Right lung (tissue), 5 donors: ENCODE measurements around the gene TCHP. TPM values are rescaled to one million over a fixed set of nuclear protein-coding genes. Genes with fewer than 3 reads are reported as not detected.
"Not testable (repeated sequence)": the region's sequence is repeated elsewhere in the genome, so short reads cannot be mapped to it uniquely, and the experiment has no call there.

ENCODE experiments used
- DNase-seq, 2 donors: peaks; one replicate each; pipeline ENCODE4 v3.0.0-alpha.2; 2013
- polyA plus RNA-seq, 5 donors: library from polyadenylated mRNA; unstranded; fragments of 120-200 nt; gene quantifications; one replicate each; pipeline versions ENCODE4 v1.2.1 to v1.2.3, GENCODE V29; 2013; ENCODE audit warnings: inconsistent platforms in 1 of 5, low replicate concordance in 1 of 5; ENCODE audit not compliant: insufficient read length in 5 of 5, insufficient read depth in 1 of 5

Gene TCHP
- polyA plus RNA-seq, 5 donors = 19.8 to 26.0 (median 20.7) TPM

DNA sequence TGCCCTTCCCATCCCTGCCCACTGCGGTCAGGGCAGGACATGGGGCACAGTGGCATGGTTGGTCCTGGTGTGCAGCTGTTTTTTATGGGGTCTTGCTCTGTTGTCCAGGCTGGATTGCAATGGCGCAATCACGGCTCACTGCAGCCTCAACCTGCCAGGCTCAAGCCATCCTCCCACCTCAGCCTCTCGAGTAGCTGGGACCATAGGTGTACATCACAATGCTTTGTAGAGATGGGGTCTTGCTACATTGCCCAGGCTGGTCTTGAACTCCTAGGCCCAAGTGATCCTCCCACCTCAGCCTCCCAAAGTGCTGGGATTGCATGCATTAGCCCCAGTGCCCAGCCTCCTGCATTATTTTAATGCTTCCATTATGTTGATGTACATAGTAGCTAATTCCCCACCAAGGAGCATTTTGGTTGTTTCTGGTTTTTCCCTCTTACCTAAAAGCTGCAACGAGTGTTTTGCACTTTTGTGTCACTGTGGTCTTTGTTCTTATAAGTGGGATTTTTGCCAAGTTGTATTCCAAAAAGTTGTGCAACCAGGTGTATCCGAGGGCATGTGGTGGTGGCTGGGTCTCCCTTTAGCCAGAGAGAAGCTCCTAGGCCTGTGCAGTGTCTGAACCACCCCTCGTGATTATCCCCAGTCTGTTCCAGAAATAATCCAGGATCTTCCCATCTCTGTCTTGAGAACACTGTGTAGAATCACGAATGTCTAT is 10.3 kb downstream of the TCHP start:
- no peak for DNase-seq

DNA sequence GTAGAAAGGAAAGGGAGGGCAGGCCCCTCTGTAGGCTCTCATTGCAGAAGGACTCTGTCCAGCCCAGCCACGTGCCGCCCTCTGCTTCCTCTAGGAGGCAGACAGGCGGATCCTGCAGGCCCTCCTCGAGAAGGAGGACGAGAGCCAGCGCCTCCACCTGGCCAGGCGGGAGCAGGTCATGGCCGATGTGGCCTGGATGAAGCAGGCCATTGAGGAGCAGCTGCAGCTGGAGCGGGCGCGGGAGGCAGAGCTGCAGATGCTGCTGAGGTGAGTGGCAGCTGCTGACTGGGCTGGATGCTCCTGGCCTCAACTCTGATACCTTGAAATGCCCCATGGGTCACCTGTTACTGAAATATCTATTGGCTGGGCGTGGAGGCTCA is 10.9 kb downstream of the TCHP start:
- no peak for DNase-seq

DNA sequence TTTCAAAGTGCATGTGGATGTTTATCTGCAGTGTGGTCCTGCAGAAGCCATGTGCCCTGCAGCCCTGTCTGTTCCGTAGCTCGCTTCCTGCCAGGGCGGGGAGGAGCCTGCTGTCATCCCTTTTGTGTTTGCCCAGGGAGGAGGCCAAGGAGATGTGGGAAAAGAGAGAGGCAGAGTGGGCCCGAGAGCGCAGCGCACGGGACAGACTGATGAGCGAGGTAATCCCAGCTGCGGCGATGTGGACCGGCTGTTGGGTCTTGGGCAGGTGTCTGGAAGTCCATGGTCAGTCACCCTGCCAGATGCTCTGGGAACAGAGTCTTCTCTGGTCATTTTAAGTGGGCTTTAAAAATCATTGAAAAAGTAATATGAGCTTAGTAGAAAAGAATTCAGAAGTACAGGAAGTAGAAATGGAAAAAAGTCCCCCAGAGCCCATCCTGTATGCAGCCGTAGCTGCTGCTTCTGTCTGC is 12.8 kb downstream of the TCHP start:
- DNase-seq = no peak

DNA sequence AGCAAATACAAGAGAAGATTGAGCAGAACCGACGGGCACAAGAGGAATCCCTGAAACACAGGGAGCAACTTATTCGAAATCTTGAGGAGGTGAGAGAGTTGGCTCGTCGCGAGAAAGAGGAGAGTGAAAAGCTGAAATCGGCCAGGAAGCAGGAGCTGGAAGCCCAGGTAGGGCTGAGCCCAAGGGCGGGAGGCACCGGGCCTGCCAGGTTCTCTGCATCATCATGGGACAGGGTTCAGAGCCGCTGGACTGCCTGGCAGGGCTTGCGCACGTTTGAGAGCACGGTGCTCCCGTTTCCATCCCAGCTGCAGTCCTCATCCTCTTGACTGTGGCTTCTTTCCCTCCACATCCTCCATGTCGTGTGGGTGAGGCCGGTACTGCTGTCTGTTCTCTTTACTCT is 14.4 kb downstream of the TCHP start:
- DNase-seq = no peak

DNA sequence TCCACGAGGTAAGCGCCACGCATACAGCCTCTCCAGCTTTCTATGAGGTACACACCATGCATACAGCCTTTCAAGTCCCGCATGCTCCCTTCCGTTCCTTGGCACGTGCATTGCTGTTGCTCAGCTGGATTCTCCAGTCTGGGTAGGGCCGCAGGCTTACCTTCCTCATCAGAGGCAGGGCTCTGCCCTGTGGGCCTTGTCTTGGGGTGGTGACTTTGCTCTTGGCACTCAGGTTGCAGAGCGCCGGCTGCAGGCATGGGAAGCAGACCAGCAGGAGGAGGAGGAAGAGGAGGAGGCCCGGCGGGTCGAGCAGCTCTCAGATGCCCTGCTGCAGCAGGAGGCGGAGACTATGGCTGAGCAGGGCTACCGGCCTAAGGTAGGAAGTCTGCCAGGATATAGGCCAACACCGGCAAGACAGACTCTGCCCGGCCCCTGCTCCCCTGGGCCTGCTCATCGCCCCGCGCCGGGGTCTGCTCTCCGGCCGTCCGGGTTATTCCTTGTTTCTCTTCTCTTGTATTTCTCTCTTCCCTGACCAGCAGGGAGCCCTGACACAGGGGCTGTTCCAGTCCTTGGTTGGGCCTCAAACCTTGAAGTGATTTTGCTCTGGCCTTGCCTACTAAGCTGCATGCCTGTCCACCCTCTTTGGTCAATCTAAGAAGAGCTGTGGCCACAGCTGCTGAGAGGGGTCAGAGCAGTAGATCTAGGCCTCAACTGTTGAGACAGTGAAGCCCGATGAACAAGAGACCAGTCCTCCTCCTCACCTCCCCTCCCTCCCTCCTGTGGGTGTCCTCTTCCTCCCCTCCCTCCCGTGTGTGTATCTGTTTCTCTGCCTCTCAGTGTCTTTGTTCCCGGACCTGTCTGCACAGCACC is 15.3 kb downstream of the TCHP start:
- DNase-seq = no peak

DNA sequence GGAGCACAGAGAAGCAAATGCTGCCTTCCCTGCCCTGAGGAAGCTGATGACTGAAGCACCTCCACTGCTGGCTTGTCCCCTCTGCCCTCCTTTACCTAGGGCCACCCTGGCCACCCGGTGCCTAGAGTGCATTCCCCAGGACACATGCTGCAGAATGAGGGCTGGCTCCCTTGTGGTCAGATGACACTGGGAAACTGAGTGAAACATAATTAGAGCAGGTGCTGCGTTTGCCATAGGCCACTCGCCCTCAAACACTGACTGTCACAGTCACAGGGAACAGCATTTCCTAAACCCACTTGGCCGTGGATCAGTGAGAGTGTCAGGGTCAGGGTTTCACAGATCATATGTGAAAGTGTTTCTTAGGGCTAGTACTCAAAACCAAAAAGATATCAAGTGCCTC is 16.0 kb downstream of the TCHP start:
- DNase-seq = no peak

DNA sequence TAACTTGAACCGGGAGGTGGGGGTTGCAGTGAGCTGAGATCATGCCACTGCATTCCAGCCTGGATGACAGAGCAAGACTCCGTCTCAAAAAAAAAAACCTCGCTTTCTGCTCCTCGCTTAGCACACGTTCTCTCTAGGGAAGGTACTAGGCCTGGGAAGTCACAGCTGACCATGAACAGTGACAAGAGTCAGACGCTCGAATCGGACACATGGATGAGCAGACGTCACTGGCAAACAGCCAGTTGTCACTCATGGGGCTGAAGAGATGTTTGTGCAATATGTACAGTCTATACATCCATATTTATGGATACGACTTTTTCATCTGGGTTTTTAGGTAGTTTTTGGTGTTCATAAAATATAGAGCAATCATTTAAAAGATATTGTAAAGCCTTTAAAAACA is 19.4 kb downstream of the TCHP start:
- DNase-seq = no peak

DNA sequence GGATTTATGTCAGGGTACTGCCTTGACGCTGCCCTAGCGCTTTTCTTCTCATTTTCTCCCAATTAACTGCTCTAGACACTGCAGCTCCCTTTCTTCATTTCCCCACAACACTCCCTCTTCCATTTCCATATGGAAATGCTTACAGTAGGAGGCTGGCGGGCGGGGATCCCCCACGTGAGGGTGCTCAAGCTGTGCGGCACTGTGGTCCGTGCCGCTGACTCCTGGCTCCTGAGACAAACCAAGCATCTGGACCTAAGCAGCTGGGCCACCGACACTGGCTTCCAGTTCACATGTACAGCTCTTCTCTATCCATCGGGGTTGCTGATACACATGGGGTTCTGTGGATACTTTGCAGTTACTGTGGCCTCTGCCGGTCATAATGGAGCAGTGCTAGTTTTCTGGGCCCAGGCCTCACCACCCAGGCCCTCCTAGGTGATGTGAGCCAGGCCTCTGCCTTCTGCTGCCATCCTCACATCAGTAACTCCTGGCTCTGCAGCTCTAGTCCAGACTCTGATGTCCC is 20.2 kb downstream of the TCHP start:
- no peak for DNase-seq

DNA sequence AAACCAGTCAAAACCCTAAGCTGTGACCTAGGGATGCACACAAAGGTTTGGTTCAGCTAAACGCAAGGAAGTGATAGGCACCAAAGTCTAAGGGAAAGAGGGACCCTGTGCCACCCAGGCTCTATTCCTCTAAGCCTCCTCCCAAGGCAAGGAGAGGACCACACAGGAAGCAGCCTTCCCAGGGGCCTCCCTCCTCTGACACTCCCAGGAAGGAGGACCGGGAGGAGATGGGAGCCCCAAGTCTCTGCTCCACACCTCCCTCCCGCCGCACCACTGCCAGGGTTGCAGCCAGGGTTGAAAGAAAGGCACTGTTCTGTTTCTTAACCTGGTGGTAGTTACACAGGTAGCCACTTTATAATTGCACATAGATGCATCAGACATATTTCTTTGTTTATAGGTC is 21.9 kb downstream of the TCHP start:
- DNase-seq = no peak

DNA sequence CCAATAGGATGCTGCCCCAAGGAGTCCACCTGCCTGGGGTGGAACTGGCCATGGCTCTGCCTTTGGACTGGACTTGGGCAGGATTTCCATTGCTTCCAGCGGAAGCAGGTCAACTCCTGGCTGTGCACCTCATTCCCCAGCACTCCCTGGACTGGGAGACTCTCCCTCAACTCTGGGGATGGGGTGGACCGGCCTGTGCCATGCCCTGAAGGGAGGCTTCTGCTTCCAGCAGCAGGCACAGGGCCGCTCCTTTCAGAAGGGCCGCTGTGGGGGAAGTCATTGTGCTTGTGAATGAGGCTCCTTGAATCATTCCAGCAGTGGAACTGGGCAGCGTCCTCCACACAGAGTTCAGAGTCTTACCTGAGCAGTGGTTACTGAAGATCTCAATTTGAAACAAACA is 23.0 kb downstream of the TCHP start:
- DNase-seq = no peak

DNA sequence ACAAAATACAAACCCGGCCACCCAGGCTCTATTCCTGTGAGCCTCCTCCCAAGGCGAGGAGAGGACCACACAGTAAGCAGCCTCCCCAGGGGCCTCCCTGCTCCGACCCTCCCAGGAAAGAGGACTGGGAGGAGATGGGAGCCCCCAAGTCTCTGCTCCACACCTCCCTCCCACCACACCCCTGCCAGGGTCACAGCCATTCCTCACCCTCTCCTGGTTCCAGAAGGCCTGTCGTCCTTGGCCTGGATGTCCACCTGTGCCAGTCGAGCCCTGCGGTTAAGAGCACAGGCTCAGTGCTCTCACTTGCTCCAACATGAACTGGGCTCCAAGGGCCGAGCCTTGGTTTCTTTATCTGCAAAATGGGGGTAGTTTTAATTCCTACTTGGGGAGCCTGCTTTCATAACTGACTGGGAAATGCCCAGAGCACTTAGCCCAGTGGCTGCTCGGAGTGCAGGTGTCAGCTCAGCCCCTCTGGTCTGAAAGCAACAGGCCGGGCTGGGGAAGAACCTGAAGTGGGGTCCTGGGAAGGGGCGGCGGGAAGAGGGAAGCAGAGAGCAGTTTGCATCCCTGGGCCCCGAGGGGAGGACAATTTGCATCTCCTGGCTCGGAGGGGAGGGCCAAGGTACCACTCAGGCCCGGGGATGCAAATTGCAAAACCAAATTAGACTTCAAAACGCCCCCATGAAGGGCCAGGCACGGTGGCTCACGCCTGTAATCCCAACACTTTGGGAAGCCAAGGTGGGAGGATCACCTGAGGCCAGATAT is 23.6 kb downstream of the TCHP start:
- DNase-seq = no peak

DNA sequence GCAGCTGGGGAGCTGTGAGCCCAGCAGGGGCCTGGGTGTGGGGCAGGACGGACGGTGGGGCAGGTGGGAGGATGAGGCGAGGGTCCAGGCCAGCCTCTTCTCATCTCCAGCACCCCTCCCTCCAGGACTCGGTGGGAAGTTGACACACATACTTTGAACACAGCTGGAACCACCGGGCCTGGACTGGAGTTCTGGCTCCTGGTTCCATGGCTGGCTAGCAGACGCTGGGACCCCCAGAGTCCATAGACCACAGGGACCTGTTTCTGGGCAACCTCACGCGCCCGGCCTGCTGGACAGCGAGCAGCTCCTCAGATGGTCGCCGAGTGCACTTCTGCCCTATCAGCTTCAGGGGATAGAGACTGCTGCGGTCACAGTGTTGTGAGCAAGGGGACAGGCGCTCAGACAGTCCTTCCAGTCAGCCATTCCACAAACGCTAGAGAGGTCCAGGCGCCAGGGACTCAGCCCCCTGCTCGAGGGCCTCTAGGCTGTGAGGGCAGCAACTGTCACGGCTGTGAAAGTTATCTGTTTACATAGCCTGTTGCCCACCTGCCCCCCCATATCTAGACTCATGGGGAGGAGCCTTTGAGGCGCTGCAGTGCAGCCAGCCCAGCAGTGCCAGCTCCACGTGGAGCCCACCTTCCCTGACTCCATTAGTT is 25.2 kb downstream of the TCHP start:
- DNase-seq = no peak

DNA sequence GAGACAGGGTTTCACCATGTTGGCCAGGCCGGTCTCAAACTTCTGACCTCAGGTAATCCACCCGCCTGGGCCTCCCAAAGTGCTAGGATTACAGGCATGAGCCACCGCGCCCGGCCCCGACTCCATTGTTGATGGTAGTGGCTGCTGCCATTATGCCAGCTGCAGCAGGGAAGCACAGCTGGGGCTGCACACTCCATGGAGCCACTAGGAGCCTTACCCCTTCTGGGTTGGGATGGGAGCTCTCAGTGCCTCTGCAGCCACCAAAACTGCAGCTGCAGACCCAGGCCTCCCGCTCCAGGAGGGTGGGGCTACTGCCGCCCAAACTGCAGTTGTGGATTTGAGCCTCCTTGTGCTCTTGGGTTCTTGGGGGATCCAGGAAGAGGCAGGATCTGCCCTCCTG is 25.9 kb downstream of the TCHP start:
- DNase-seq = no peak

DNA sequence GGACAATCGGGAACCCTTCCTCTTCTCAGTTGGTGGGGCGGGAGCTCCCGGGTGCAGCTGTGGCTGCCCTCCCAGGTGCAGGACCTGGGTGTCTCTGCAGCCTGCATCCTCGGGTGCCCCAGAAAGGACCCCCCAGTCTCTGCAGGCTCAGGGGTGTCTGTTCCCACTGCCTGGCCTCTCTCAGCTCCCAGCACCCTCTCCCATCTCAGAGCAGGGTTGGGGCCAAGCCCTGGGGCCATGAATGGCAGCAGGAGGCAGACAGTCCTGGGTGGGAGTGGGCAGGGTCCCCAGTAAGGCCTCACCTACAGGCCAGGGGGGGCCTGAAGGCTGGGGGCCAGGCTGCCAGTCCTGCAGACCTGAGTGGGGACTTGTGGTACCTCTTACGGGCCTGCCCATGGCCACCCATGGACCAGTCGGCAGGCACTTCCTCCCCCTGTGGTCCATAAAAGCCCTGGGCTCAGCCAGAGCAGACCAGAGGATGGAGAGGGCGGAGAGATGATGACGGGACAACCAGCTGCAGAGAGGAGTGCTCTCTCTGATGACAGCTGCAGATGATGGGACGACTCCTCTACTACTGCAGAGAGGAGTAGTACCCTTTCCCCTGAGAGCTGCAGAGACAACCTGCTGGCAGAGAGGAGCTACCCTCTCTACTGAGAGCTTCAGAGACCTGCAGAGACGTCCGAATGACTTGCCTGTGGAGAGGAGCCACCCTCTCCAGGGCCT is 26.6 kb downstream of the TCHP start:
- DNase-seq = no peak

DNA sequence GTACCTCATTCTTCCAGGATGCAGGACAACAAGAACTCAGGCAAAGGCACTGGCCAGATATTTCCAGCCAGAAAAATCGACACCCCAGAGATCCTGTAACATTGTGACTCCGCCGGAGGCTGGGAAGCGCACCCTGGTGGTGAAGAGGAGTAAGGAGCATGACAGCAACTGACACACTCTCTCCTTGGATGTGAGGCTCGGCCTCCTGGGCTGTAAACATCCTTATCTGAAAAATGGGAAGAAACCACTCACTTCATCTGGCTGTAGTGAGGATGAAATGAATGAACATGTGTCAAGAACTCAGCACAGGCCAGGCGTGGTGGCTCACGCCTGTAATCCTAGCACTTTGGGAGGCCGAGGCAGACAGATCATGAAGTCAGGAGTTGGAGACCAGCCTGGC is 27.5 kb downstream of the TCHP start:
- DNase-seq = no peak

DNA sequence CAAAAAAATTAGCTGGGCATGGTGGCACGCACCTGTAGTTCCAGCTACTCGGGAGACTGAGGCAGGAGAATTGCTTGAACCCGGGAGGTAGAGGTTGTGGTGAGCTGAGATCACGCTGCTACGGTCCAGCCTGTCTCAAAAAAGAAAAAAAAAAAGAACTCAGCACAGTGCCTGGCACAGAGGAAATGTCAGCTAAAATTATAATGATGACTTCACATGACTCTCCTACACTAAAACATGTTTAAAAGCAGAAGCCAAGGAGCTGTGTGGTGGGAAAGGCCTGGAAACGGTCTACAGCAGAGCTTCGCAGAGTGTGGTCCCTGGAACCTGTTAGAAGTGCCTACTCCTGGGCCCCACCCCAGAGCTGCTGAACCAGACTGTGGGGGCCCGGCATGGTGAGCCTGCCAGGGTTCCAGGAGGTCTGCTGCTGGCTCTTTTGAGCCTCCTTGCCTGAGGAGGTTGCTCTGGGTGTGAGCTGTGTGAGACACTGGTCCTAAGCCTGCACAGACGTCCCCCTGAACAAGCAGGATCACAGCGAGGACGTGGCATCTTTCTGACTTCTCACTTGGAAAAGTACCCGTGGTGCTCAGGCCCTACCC is 28.1 kb downstream of the TCHP start:
- no peak for DNase-seq

DNA sequence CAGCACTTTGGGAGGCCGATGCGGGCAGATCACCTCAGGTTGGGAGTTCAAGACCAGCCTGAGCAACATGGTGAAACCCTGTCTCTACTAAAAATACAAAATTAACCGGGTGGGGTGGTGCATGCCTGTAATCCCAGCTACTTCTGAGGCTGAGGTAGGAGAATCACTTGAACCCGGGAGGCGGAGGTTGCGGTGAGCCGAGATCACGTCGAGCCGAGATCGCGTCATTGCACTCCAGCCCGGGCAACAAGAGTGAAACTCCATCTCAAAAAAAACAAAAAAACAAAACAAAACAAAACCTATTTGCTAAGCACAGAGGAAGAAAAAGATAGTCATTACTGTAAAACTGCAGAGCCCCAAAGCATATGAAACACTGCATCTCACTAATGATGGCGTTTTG is 29.3 kb downstream of the TCHP start:
- not testable (repeated sequence) for DNase-seq

DNA sequence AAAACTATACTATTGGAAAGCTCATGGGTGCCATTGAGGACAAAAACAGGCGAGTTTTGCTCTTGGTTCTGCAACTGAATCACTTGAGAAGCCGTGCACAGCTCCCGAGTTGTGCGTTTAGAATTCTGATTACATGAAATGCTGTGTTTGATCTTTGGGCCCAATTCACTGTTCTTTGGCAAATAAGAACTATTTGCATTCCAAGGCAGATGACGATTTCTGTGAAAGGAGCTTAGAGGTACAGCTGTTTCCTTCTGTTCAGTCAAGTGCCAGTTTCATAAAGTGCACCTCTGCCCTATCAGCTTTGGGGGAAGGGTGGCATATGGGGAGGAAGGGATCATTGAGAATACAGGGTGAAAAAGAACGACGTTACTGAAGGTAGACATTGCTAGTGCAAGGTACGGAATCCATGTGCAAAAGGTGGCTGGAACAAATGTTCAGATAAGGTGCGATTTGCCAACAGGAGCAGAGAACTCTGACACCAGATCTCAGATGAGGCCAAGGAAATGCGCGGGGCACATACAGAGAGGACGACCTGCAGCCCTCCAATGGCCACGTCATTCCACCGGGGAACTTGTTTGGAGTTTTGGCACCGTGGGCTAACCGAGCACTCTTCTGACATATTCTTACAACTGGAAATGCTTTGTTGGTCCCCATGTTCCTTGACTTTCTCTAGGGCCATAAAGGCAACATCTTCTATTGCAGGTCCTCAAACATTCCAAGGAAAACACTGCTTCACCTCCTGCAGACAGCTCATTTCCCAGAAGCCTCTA is 30.1 kb downstream of the TCHP start:
- DNase-seq = no peak

DNA sequence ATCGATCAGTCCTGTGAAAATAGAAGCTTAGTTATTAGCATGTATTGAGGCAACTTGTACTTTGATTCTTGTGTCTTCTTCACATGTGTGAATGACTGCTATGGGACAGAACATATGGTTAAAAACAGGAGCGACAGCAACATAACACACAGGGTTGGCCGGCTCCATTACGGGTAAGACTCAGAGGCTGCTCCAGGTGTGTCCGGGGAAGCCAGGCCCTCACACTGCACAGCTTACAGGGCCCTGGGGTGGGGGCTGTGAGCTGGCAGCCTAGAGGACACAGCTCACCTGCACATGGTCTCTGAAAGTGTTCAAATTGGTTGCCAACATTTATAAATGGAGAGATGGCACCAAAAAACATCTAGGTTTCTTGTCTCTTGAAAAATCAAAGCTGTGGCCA is 31.1 kb downstream of the TCHP start:
- DNase-seq = no peak
